Measurements from ENCODE around the gene MPRIP.

DNA sequence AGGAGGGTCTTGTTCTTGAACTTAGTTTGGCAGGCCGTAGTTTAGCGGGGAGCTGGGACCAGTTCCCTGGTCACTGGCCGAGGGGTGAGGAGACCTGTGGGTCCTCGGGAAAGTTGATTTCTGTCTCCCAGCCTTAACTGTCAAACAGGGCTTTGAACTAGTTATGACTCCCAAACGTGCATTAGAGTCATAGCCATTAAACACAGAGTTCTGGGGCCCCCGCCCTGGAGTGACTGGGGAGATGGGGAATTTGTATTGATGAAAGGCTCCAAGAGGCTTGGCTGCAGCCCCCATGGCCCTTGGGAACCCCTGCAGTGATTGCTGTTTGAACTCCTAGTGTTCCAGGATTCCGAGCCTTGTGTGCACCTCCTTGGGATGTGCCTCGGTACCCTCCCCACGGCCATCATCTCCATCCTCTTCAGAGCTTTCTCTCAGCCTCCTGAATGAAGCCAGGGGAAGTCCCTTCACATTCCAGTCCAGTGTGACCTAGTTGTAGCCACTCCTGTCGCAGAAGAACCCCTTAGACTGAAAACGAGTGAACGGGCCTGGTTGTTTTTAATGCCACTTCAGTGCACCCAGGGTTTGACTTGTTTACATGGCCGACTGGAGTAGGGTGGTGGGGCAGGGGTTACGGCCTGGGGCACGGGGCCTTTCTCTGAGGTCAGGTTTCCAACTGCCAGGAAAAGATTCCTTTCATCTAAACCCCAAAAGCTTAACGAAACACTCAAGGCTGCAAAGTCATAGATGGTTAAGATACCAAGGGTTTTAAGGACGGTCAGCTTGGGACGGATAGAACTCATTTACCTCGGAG, 1.4 kb downstream of the MPRIP start:
- TF ChIP-seq, protein P1, sequence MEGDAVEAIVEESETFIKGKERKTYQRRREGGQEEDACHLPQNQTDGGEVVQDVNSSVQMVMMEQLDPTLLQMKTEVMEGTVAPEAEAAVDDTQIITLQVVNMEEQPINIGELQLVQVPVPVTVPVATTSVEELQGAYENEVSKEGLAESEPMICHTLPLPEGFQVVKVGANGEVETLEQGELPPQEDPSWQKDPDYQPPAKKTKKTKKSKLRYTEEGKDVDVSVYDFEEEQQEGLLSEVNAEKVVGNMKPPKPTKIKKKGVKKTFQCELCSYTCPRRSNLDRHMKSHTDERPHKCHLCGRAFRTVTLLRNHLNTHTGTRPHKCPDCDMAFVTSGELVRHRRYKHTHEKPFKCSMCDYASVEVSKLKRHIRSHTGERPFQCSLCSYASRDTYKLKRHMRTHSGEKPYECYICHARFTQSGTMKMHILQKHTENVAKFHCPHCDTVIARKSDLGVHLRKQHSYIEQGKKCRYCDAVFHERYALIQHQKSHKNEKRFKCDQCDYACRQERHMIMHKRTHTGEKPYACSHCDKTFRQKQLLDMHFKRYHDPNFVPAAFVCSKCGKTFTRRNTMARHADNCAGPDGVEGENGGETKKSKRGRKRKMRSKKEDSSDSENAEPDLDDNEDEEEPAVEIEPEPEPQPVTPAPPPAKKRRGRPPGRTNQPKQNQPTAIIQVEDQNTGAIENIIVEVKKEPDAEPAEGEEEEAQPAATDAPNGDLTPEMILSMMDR (IDR thresholded peaks at IDR 0.05) = no peak
- TF ChIP-seq POLR2A (IDR thresholded peaks at IDR 0.05) = no peak

Measured in esophagus squamous epithelium (tissue), 4 donors.